HG02852 (cell line): ENCODE measurements around the gene BABAM2.
A peak's percentile ranks its signal among the peaks of the same experiment; 100 is the strongest.

Experiments
- ATAC-seq: cut with Tn5 transposase; IDR thresholded peaks from one replicate; pipeline ENCODE4 v1.9.1; 2021; ENCODE audit warnings: mild to moderate bottlenecking, moderate library complexity; ENCODE audit not compliant: unreplicated experiment

Gene BABAM2

GRCh38 chr2:28349546-28350165, 459.1 kb downstream of the BABAM2 start:
- no peak for ATAC-seq

GRCh38 chr2:28350196-28350595, 459.7 kb downstream of the BABAM2 start:
- ATAC-seq: no peak

GRCh38 chr2:28350791-28351285, 460.3 kb downstream of the BABAM2 start:
- no peak for ATAC-seq

- ATAC-seq: no peak
Observed at GRCh38 chr2:28351621-28352020, 461.1 kb downstream of the BABAM2 start.

GRCh38 chr2:28352104-28352503, 461.6 kb downstream of the BABAM2 start:
- no peak for ATAC-seq

- no peak for ATAC-seq
Observed at GRCh38 chr2:28352610-28353195, 462.2 kb downstream of the BABAM2 start.

GRCh38 chr2:28354920-28355520, 464.5 kb downstream of the BABAM2 start:
- no peak for ATAC-seq

GRCh38 chr2:28355521-28356094, 465.1 kb downstream of the BABAM2 start:
- ATAC-seq: no peak

GRCh38 chr2:28356095-28356911, 465.8 kb downstream of the BABAM2 start:
- ATAC-seq: no peak

GRCh38 chr2:28357055-28357454, 466.5 kb downstream of the BABAM2 start:
- ATAC-seq: no peak

GRCh38 chr2:28357948-28358667, 467.6 kb downstream of the BABAM2 start:
- ATAC-seq: no peak

GRCh38 chr2:28358668-28359201, 468.2 kb downstream of the BABAM2 start:
- no peak for ATAC-seq

- ATAC-seq: peak; percentile 74
Observed at GRCh38 chr2:28359222-28360057, 468.9 kb downstream of the BABAM2 start.

- ATAC-seq: no peak
Observed at GRCh38 chr2:28360058-28360717, 469.7 kb downstream of the BABAM2 start.

- ATAC-seq: no peak
Observed at GRCh38 chr2:28360718-28361293, 470.3 kb downstream of the BABAM2 start.

- no peak for ATAC-seq
Observed at GRCh38 chr2:28361991-28362710, 471.6 kb downstream of the BABAM2 start.

GRCh38 chr2:28362991-28363521, 472.5 kb downstream of the BABAM2 start:
- ATAC-seq: no peak
